Measurements from ENCODE around the gene SLC10A1. TPM values are rescaled to one million over a fixed set of nuclear protein-coding genes. Genes with fewer than 3 reads are reported as not detected.
A peak's percentile ranks its signal among the peaks of the same experiment; 100 is the strongest.
"Not testable (repeated sequence)": the region's sequence is repeated elsewhere in the genome, so short reads cannot be mapped to it uniquely, and the experiment has no call there.

The SLC10A1 gene
- total RNA-seq, 1 donor from 2014 or later: 117 TPM

- peak; percentile 8 for ATAC-seq
- DNase-seq (ENCODE audit: low spot score): no peak
These were observed 24.7 kb downstream of the SLC10A1 start for GRCh38 chr14:69772082-69773017.

- no peak for ATAC-seq
- DNase-seq (ENCODE audit: low spot score): no peak
These were observed 25.9 kb downstream of the SLC10A1 start for GRCh38 chr14:69771136-69771535.

DNA sequence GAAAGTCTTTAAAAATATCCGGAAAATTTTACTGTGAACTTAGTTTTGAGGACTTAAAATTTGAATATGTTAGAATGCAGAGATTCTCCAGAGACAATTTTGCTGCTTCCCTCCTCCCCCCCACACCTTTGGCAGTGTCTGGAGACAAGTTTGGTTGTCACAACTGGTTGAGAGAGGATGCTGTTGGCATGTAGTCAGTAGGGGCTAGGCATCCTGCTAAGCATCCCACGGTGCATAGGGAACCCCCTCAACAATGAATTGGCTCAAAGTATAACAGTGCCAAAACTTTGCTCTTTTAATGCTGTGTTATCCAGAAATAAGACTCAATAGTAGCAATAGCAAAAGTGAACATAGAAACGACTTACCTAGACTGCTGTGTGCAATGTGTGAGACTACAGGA is 26.5 kb downstream of the SLC10A1 start:
- no peak for ATAC-seq
- DNase-seq (ENCODE audit: low spot score): no peak

DNA sequence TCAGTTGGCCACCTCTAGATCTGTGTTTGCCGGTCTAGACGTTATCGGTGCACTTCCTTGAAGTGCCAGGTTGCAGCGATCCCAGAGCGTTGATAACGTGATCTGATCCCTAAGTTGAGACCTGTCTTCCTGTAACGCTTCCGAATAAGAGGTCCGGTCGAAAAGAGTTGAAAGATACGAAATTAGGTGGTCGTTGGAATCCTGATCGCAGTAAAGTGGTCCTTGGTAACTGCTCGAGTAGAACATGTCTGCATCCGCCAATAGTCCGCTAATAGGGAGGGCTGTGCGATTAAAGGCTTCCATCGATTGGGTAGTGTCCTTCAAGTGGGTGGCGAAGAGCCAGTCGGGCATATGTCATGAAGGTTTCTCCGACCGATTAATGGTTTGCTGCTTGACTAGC is 27.4 kb downstream of the SLC10A1 start:
- DNase-seq (ENCODE audit: low spot score) (no peak), ATAC-seq (no peak)

DNA sequence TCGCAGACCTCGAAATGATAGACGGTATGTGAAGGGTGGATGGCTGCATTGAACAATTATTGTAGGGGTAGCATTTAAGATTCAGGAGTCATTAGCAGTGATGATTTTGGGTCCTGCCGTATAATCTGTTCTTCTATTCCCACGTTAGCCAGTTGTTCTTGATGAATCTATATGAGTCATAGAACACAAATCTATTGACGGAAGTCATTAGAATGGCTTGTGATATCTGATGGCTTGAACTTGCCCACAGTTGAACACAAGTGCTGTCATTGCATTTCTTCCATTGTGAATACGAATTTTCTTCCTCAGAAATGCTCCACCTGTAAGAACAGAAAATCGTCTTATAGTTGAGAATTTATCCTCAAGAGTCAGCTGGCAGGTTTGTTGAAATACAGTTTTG is 28.2 kb downstream of the SLC10A1 start:
- ATAC-seq: no peak
- DNase-seq (ENCODE audit: low spot score): no peak

DNA sequence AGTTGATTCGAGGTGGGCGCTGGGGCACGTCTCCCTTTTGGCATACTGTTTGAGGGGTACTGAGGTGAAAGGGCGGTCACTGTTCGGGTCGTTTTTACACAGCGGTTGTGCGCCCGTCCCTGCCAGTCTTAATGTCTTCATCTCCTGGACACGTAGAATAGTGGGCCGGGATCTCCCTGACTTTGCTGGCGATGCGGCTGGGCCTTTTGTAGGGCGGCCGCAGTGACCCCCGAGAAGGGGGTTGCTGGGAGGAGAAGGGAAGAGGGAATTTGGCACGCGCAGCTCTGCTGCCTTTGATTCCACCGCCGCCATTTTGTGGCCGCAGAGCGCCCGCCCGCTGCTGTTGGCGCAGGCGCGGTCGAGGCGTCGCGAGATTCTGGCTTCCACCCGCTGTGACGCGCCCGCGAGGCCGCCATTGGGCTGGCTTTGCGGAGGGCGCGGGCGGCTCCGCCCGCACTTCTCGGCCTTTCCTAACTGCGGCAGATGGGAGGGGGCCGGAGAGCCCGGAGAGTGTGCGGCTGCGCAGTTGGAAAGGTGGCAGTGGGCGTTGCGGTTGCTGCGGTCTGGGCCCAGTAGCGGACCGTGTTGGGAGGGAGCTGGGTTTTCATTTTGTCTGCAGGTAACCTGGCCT is 29.6 kb downstream of the SLC10A1 start:
- DNase-seq (ENCODE audit: low spot score): peak; percentile 92
- peak; percentile 82 for ATAC-seq

GRCh38 chr14:69766984-69767368 is 30.1 kb downstream of the SLC10A1 start, which contains the start of gene SRSF5:
Gene SRSF5 (plus strand): TSS chr14:69767142. CDS start chr14:69768157, 1,015 bp downstream.
- DNase-seq (ENCODE audit: low spot score): peak; percentile 98
- ATAC-seq: peak; percentile 92

- ATAC-seq: no peak
- no peak for DNase-seq (ENCODE audit: low spot score)
These were observed 33.1 kb downstream of the SLC10A1 start for GRCh38 chr14:69763761-69764510.

DNA sequence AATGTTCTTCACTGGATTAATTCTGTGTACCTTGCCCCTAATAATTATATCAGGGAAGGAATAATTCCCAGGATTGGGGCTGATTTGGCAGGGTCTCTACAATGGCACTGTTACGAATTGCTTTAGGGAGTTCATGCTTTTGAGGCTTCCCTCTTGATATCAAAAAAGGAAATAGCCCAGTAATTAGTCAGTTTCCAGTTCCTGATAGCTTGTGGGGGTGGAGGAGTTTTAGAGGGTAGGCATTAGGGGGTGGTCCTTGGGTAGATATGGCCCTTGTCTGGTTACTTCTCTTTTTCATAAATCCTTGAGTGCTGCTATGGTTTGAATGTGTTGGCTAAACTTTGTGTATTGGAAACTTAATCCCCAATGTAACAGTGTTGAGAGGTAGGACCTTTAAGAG is 36.2 kb downstream of the SLC10A1 start:
- ATAC-seq (no peak), DNase-seq (ENCODE audit: low spot score) (no peak)

GRCh38 chr14:69756298-69756697 is 40.7 kb downstream of the SLC10A1 start:
- DNase-seq (ENCODE audit: low spot score) (no peak), ATAC-seq (no peak)

GRCh38 chr14:69755784-69756183 is 41.3 kb downstream of the SLC10A1 start:
- ATAC-seq: peak; percentile 23
- no peak for DNase-seq (ENCODE audit: low spot score)

- DNase-seq (ENCODE audit: low spot score): no peak
- no peak for ATAC-seq
These were observed 41.7 kb downstream of the SLC10A1 start for GRCh38 chr14:69755296-69755695.

- DNase-seq (ENCODE audit: low spot score): no peak
- ATAC-seq: no peak
These were observed 42.6 kb downstream of the SLC10A1 start for GRCh38 chr14:69754487-69754886.

- ATAC-seq (no peak), DNase-seq (ENCODE audit: low spot score) (no peak)
These were observed 43.2 kb downstream of the SLC10A1 start for GRCh38 chr14:69753860-69754259.

DNA sequence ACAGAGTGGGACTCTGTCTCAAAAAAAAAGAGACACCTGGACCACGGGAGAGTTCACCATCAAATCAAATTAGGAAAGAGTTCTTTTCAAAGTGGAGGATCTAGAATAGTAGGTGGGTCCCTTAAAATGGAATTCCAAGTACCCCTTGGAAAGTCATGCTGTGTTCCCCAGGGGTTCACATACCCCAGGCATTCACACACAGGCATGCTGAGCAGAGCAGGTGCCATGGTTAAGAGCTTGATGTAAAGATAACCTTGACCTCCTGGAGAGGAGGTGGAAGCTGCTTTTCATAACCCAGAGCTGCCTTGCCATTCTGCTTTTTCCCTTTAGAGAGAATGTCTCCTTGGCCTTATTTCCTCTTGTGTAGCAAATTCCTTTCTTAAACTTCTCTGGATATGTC is 44.3 kb downstream of the SLC10A1 start:
- ATAC-seq (no peak), DNase-seq (ENCODE audit: low spot score) (no peak)

- ATAC-seq: peak; percentile 19
- DNase-seq (ENCODE audit: low spot score): no peak
These were observed 46.5 kb downstream of the SLC10A1 start for GRCh38 chr14:69750495-69750894.

DNA sequence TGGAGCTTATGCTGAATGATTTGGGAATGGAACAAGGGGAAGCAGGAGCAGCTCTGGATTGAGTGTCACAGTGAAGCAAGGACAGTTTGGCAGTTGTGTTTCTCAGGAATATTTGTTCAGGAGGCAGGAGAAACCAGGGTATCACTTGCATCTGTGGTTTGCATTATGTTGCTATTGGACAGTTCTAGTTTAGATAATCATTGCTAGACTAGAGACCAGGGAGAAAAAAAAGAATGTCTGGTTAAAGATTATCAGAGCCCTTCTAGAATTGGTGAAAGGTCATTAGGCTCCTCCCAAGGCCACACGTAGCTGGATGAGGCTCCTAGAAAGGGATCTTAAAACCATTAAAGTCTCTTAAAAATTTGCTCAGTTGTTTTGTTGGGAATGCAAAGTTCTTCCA is 47.1 kb downstream of the SLC10A1 start:
- DNase-seq (ENCODE audit: low spot score): no peak
- peak; percentile 97 for ATAC-seq

DNA sequence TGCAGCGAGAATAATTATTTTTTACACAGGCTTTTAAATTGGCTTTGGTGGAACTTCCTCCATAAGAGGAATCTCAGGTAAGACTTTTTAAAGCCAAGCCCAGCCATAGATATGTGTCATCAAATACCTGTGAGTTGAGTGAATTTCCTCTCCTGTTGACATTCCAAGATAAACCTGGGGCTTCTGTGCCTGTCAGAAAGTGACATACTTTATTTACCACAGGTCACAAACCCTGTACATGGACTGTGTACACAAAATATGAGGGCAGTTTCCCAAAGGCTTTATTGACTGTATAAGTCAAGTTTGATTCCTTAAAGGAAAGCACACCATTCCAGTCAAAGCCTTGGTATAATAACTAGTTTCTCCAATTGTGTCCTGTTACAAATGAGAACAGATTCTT is 56.0 kb downstream of the SLC10A1 start:
- no peak for DNase-seq (ENCODE audit: low spot score)
- peak; percentile 67 for ATAC-seq

DNA sequence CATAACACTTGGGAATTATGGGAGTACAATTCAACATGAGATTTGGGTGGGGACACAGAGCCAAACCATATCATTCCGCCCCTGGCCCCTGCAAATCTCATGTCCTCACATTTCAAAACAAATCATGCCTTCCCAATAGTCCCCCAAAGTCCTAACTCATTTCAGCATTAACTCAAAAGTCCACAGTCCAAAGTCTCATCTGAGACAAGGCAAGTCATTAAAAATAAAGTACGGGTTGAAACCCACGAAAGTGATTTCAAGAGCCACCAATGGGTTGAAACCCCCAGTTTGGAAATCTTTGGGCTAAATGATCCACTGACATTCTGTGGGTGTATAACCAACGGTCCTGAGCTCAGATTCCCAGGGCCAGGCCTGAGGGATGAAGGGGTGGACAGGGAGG is 60.6 kb downstream of the SLC10A1 start:
- ATAC-seq: peak; percentile 38
- DNase-seq (ENCODE audit: low spot score): not testable (repeated sequence)

DNA sequence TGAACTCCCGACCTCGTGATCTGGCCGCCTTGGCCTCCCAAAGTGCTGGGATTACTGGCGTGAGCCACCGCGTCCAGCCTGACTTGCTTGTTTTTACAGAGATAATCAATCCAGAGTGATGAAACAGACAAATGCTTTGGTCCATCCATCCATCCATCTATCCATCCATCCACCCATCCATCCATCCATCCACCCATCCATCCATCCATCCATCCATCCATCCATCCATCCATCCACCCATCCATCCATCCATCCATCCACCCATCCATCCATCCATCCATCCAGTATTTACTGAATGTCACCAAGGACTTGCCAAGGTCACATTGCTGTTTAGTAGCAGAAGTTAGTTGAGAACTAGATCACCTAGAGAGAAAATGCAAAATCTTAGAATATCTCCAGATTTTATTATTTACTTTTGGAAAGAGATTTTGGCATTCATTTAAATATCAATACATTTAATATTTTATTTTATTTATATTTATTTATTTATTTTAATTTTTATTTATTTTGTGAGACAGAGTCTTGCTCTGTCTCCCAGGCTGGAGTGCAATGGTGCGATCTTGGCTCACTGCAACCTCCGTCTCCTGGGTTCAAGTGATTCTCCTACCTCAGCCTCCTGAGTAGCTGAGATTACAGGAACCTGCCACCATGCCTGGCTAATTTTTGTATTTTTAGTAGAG is 65.0 kb downstream of the SLC10A1 start:
- ATAC-seq: not testable (repeated sequence)

GRCh38 chr14:69727860-69728259 is 69.2 kb downstream of the SLC10A1 start:
- DNase-seq (ENCODE audit: low spot score): no peak
- ATAC-seq: no peak

More for the DNA sequence above, 65.0 kb downstream of the SLC10A1 start:
- DNase-seq (ENCODE audit: low spot score): not testable (repeated sequence)

Data from left lobe of liver (tissue), 2 donors.